GM12878 (cell line): ENCODE measurements around the gene MTFR1L. TPM values are rescaled to one million over a fixed set of nuclear protein-coding genes. Genes with fewer than 3 reads are reported as not detected.

Experiments used
- ATAC-seq: fragments of 200-7000 bp; cut with Tn5 transposase; 3 replicates; pipeline ENCODE4 v1.9.1; 2020; ENCODE audit warnings: mild to moderate bottlenecking, moderate library complexity
- BruUV-seq: library from RNA; stranded (reverse); fragments of 400-500 nt; replicated peaks from 2 replicates; lab custom pipeline; 2021; lab: Mats Ljungman, UMichigan
- CTCF ChIA-PET: fragments of 300-600 bp; sonication (Branson Sonifier 250); formaldehyde crosslinking; extraction: SDS; loops from one replicate; lab custom pipeline; 2021; ENCODE audit warnings: inconsistent platforms; lab: Yijun Ruan, JAX
- POLR2A ChIA-PET: fragments of 350-600 bp; formaldehyde crosslinking; extraction: SDS; loops from one replicate; lab custom pipeline; 2021; ENCODE audit warnings: inconsistent platforms; lab: Charles Lee
- RAD21 ChIA-PET: fragments of 300-600 bp; sonication (Branson Sonifier 250); formaldehyde crosslinking; loops from one replicate; lab custom pipeline; 2023; ENCODE audit warnings: antibody characterized with exemption; ENCODE audit not compliant: unreplicated experiment; lab: Charles Lee
- SMC1A ChIA-PET: fragments of 300-600 bp; sonication (Branson Sonifier 250); formaldehyde crosslinking; loops from one replicate; lab custom pipeline; 2023; ENCODE audit not compliant: unreplicated experiment, uncharacterized antibody; lab: Charles Lee
- DNase-seq: peaks from one replicate; pipeline ENCODE4 v3.0.0-alpha.2; 2011; ENCODE audit warnings: low read depth, low spot score
- FAIRE-seq: peaks from 3 replicates; lab custom pipeline; 2011; peaks lifted over from hg19 to GRCh38; lab: Jason Lieb, UNC
- H2AFZ ChIP-seq: 2 replicates; pipeline ENCODE4 v1.6.0; 2011; ENCODE audit warnings: low read depth, low read length, control low read depth; ENCODE audit not compliant: control insufficient read depth
- H3K27ac ChIP-seq: 2 replicates; pipeline ENCODE4 v1.5.1; 2011; ENCODE audit warnings: control low read depth; ENCODE audit not compliant: control insufficient read depth, insufficient read depth
- H3K27me3 ChIP-seq, 2 experiments: replicated peaks in 1 of 2; 2 replicates each; pipeline versions ENCODE4 v1.6.0 to v1.6.1; 2011; ENCODE audit warnings: low read length in 1 of 2; ENCODE audit not compliant: control insufficient read depth in 2 of 2, insufficient read depth in 2 of 2
- H3K36me3 ChIP-seq, 2 experiments: 2 replicates each; pipeline ENCODE4 v1.5.1; 2011; ENCODE audit warnings: low read length in 1 of 2; ENCODE audit not compliant: control insufficient read depth in 2 of 2, insufficient read depth in 2 of 2
- H3K4me1 ChIP-seq: 2 replicates; pipeline ENCODE4 v1.6.1; 2011; ENCODE audit warnings: mild to moderate bottlenecking, low read length, moderate library complexity, mixed read lengths; ENCODE audit not compliant: control insufficient read depth, insufficient read depth
- H3K4me2 ChIP-seq: 2 replicates; pipeline ENCODE4 v1.6.0; 2011; ENCODE audit warnings: control low read depth; ENCODE audit not compliant: control insufficient read depth, insufficient read depth
- H3K4me3 ChIP-seq: fragments of 200-600 bp; sonication (generic); 2 replicates; pipeline ENCODE4 v1.5.1; 2016
- H3K79me2 ChIP-seq: 2 replicates; pipeline ENCODE4 v1.6.0; 2011; ENCODE audit warnings: low read length; ENCODE audit not compliant: control insufficient read depth, insufficient read depth
- H3K9ac ChIP-seq: 2 replicates; pipeline ENCODE4 v1.8.0; 2011; ENCODE audit warnings: low read length, control low read depth, mixed read lengths; ENCODE audit not compliant: control insufficient read depth, insufficient read depth
- H3K9me3 ChIP-seq: replicated peaks from 3 replicates; pipeline ENCODE4 v1.5.1; 2011; ENCODE audit warnings: mild to moderate bottlenecking, low read length; ENCODE audit not compliant: control insufficient read depth, insufficient read depth
- H4K20me1 ChIP-seq: 2 replicates; pipeline ENCODE4 v1.6.0; 2011; ENCODE audit not compliant: control insufficient read depth, insufficient read depth
- CTCF ChIP-seq, 3 experiments: IDR thresholded peaks in 2 of 3; conservative IDR thresholded peaks in 1 of 3; 2 replicates each; pipeline ENCODE4 v1.5.1; 2011; ENCODE audit warnings: low read depth in 3 of 3, low read length in 3 of 3, mild to moderate bottlenecking in 3 of 3, control low read depth in 2 of 3, moderate library complexity in 2 of 3, inconsistent platforms in 1 of 3, mixed read lengths in 1 of 3; ENCODE audit not compliant: control insufficient read depth in 2 of 3, insufficient read depth in 1 of 3; ENCODE audit errors: extremely low read depth in 1 of 3
- HDAC2 ChIP-seq: fragments of 200-600 bp; sonication (generic); IDR thresholded peaks from 2 replicates; pipeline ENCODE4 v1.6.1; 2017
- JUNB ChIP-seq: IDR thresholded peaks from 2 replicates; pipeline ENCODE4 v1.6.1; 2016; ENCODE audit warnings: antibody characterized with exemption, mild to moderate bottlenecking
- KDM1A ChIP-seq: fragments of 200-600 bp; sonication (generic); IDR thresholded peaks from 2 replicates; pipeline ENCODE4 v1.6.1; 2016; ENCODE audit warnings: borderline replicate concordance
- REST ChIP-seq: IDR thresholded peaks from 2 replicates; pipeline ENCODE4 v1.6.1; 2012; ENCODE audit warnings: mild to moderate bottlenecking, low read depth, low read length
- SMC3 ChIP-seq: IDR thresholded peaks from 2 replicates; pipeline ENCODE4 v1.6.1; 2011; ENCODE audit warnings: low read length, improper control_type of control experiment, borderline replicate concordance
- WGBS: methylation state at CpG from one replicate; pipeline ENCODE4 v1.1.6; 2016; ENCODE audit warnings: low lambda C conversion rate; ENCODE audit not compliant: insufficient replicate concordance, insufficient coverage; ENCODE audit errors: missing lambda C conversion rate; 5-methylcytosine and 5-hydroxymethylcytosine counted together
- in situ Hi-C: fragments of 300-500 bp; cut with MboI; formaldehyde crosslinking; loops from 9 replicates; pipeline ENCODE4 v1.14.3; 2018; ENCODE audit warnings: mixed read lengths
- intact Hi-C: fragments of 100-400 bp; cut with micrococcal nuclease; formaldehyde crosslinking; loops from one replicate; pipeline ENCODE4 v1.14.2; 2022; ENCODE audit not compliant: unreplicated experiment
- polyA plus RNA-seq, 11 experiments: library from polyadenylated mRNA; depleted of rRNA in 4 of 11; unstranded in 6 of 11; stranded (reverse) in 5 of 11; fragments of >200 nt; fragmentation: Nextera tagmentation in 4 of 11; fragmentation: Illumina TruSeq in 1 of 11; extraction: Ambion mirVana in 4 of 11; extraction: Trizol in 1 of 11; gene quantifications; 1 replicate in 1 of 11; 2 replicates in 10 of 11; pipeline versions ENCODE4 v1.2.1 to v1.2.3, GENCODE V29; 2011 to 2016; ENCODE audit warnings: inconsistent platforms in 2 of 11, missing spikeins in 2 of 11, low read depth in 1 of 11
- total RNA-seq, 4 experiments: library from RNA; depleted of rRNA in 3 of 4; stranded (reverse); fragments of >200 nt in 3 of 4; fragmentation: Illumina TruSeq in 1 of 4; extraction: Trizol in 1 of 4; gene quantifications; 2 replicates each; pipeline versions ENCODE4 v1.2.1 to v1.2.3, GENCODE V29; 2013 to 2021

MTFR1L gene
- total and polyA plus RNA-seq, 10 of the 15 experiments (the other 5 are each of a cell fraction or from before 2014, with no cell fraction given), result 16.9 to 44.2 (median 30.3) TPM

- ChIA-PET SMC1A (interaction anchor here (0.6 to 2.4 kb wide), 4 partner anchors 12 to 189 kb away, joined by 3 to 13 read pairs (median 3); no protein-coding TSS in a partner anchor), POLR2A (no interaction called here), CTCF (interaction anchor here (0.7 to 8.4 kb wide), 8 partner anchors 13 to 317 kb away, joined by 3 to 63 read pairs (median 6); partner anchors contain the start of gene PAFAH2), RAD21 (interaction anchor here (0.6 to 1.8 kb wide), 3 partner anchors 12 to 440 kb away, joined by 3 to 8 read pairs (median 4); no protein-coding TSS in a partner anchor)
- no peak overlapping the region for H3K4me2 ChIP-seq
- TF ChIP-seq CTCF (IDR thresholded peaks at IDR 0.05 in 2 of 3, conservative IDR thresholded peaks at IDR 0.05 in 1 of 3; ENCODE audit: control insufficient read depth in 2 of 3, extremely low read depth in 1 of 3, insufficient read depth in 1 of 3, low read depth in 3 of 3, low read length in 3 of 3) (peak; percentile 29 to 60 (median 53)), JUNB (no peak), KDM1A (no peak), HDAC2 (no peak), SMC3 (peak; percentile 24; the same call in 1 of the 2 replicates), REST (no peak)
- peak; percentile 7 for FAIRE-seq
- in situ Hi-C loops, result loop anchor here (5.0 kb wide), 1 partner anchor 186 kb away; no protein-coding TSS in a partner anchor
- no peaks in the 10 kb centered on the region for H3K36me3 ChIP-seq
- no peak overlapping the region for H3K9ac ChIP-seq
- BruUV-seq, result no TSS peak
- no peak overlapping the region for H2AFZ ChIP-seq
- no peak overlapping the region for H3K4me3 ChIP-seq
- no peak overlapping the region for H3K27ac ChIP-seq
- H3K9me3 ChIP-seq, result no peaks in the 10 kb centered on the region; the same call in 2 of the 3 replicates
- peaks cover 12% of the 10 kb centered on the region for H3K4me1 ChIP-seq
- peak; percentile 34; the same call in 2 of the 3 replicates for ATAC-seq
- 56% methylated on average over 8 of the region's 8 CpGs for WGBS
- H4K20me1 ChIP-seq, result no peaks in the 10 kb centered on the region
- intact Hi-C loops, result loop anchor here (2.0 to 5.0 kb wide), 2 partner anchors 187 to 296 kb away; no protein-coding TSS in a partner anchor
- no peak for DNase-seq
- no peaks in the 10 kb centered on the region for H3K79me2 ChIP-seq
- no peaks in the 10 kb centered on the region; a peak in 1 of 4 replicates for H3K27me3 ChIP-seq
Observed at GRCh38 chr1:25797939-25798338, 21.8 kb upstream of the MTFR1L start.
